K562 (cell line): ENCODE data around the gene FBXO28. TPM values are rescaled to one million over a fixed set of nuclear protein-coding genes. Genes with fewer than 3 reads are reported as not detected.

Source experiments
- CBX3 ChIP-seq, 2 experiments: IDR thresholded peaks; 1 replicate in 1 of 2; 2 replicates in 1 of 2; pipeline ENCODE4 v1.6.1; 2012; ENCODE audit warnings: inconsistent platforms in 2 of 2, low read length in 2 of 2, borderline replicate concordance in 1 of 2, control low read depth in 1 of 2
- CHD1 ChIP-seq: fragments of 200-600 bp; sonication (generic); IDR thresholded peaks from one replicate; pipeline ENCODE4 v1.6.1; 2012; ENCODE audit warnings: mild to moderate bottlenecking, moderate library complexity, low read length, inconsistent platforms
- EZH2 ChIP-seq: IDR thresholded peaks from 2 replicates; pipeline ENCODE4 v1.6.1; 2012; ENCODE audit warnings: low read depth, mild to moderate bottlenecking, inconsistent platforms, low read length, borderline replicate concordance
- LARP7 ChIP-seq: fragments of 450-650 bp; IDR thresholded peaks from 2 replicates; pipeline ENCODE4 v1.6.1; 2016
- MTA3 ChIP-seq: fragments of 450-650 bp; formaldehyde crosslinking; IDR thresholded peaks from 2 replicates; pipeline ENCODE4 v1.6.1; 2017; ENCODE audit warnings: mild to moderate bottlenecking, borderline replicate concordance
- PHTF2 ChIP-seq: fragments of 250-450 bp; sonication (Bioruptor Pico); IDR thresholded peaks from 2 replicates; pipeline ENCODE4 v1.5.0; 2021; ENCODE audit warnings: mild to moderate bottlenecking
- PRMT5 ChIP-seq: sonication (generic); formaldehyde crosslinking; IDR thresholded peaks from 2 replicates; pipeline ENCODE4 v1.5.0; 2020; ENCODE audit warnings: missing genetic modification reagents
- RFX5 ChIP-seq: IDR thresholded peaks from 2 replicates; pipeline ENCODE4 v1.6.1; 2011; ENCODE audit warnings: low read depth, mild to moderate bottlenecking, improper control_type of control experiment, low read length
- SMC3 ChIP-seq: conservative IDR thresholded peaks from 2 replicates; pipeline ENCODE4 v1.6.1; 2011; ENCODE audit warnings: low read depth, low read length, improper control_type of control experiment; ENCODE audit not compliant: insufficient read depth
- TEAD1 ChIP-seq, 2 experiments: fragments of 450-650 bp in 1 of 2; sonication (generic) in 1 of 2; formaldehyde crosslinking; IDR thresholded peaks; 2 replicates each; pipeline versions ENCODE4 v1.4.0 to v1.8.0; 2020 to 2022; ENCODE audit warnings: mild to moderate bottlenecking in 2 of 2, missing genetic modification reagents in 1 of 2
- TEAD4 ChIP-seq, 2 experiments: sonication (generic) in 1 of 2; formaldehyde crosslinking in 1 of 2; IDR thresholded peaks; 2 replicates each; pipeline versions ENCODE4 v1.6.1 to v1.8.0; 2012 to 2022; ENCODE audit warnings: borderline replicate concordance in 1 of 2, inconsistent platforms in 1 of 2, low read length in 1 of 2, mild to moderate bottlenecking in 1 of 2, missing genetic modification reagents in 1 of 2
- ZNF311 ChIP-seq: fragments of 250-450 bp; sonication (Bioruptor Pico); IDR thresholded peaks from 2 replicates; pipeline ENCODE4 v1.4.0; 2020; ENCODE audit warnings: mild to moderate bottlenecking, moderate library complexity
- ZNF589 ChIP-seq: fragments of 200-800 bp; sonication (Bioruptor generic); IDR thresholded peaks from 2 replicates; pipeline ENCODE4 v1.6.1; 2016; ENCODE audit warnings: low read depth, missing genetic modification characterization, missing compliant biosample characterization
- polyA plus RNA-seq, 8 experiments: library from polyadenylated mRNA; depleted of rRNA in 4 of 8; stranded (reverse) in 5 of 8; unstranded in 3 of 8; fragments of >200 nt; fragmentation: Nextera tagmentation in 2 of 8; fragmentation: Illumina TruSeq in 1 of 8; extraction: Ambion mirVana in 2 of 8; extraction: Trizol in 1 of 8; gene quantifications; 2 replicates each; pipeline versions ENCODE4 v1.2.1 to v1.2.3, GENCODE V29; 2011 to 2014; ENCODE audit warnings: inconsistent platforms in 1 of 8, missing spikeins in 1 of 8
- total RNA-seq, 7 experiments: library from RNA; depleted of rRNA in 6 of 7; stranded (reverse); fragments of >200 nt in 6 of 7; fragmentation: Illumina TruSeq in 2 of 7; extraction: Trizol in 2 of 7; gene quantifications; 2 replicates each; pipeline versions ENCODE4 v1.2.1 to v1.2.3, GENCODE V29; 2011 to 2021; ENCODE audit warnings: low replicate concordance in 1 of 7
- TF ChIP-seq, protein P1 (sequence below): fragments of 450-650 bp; IDR thresholded peaks from 2 replicates; pipeline ENCODE4 v1.7.1; 2018; ENCODE audit warnings: mild to moderate bottlenecking, low read depth; ENCODE audit not compliant: partially characterized antibody
- TF ChIP-seq, protein P2 (sequence below): conservative IDR thresholded peaks from 2 replicates; pipeline ENCODE4 v1.6.1; 2011; ENCODE audit warnings: low read depth, mild to moderate bottlenecking, low read length; ENCODE audit not compliant: control insufficient read depth
- TF ChIP-seq, protein P3 (sequence below): sonication (generic); formaldehyde crosslinking; IDR thresholded peaks from 2 replicates; pipeline ENCODE4 v1.8.0; 2022; ENCODE audit warnings: mild to moderate bottlenecking, missing genetic modification reagents
- TF ChIP-seq, protein P4 (sequence below): fragments of 250-450 bp; sonication (Bioruptor Pico); IDR thresholded peaks from 2 replicates; pipeline ENCODE4 v1.8.0; 2021; ENCODE audit warnings: borderline replicate concordance, mild to moderate bottlenecking, moderate library complexity; ENCODE audit not compliant: poor library complexity, severe bottlenecking
- TF ChIP-seq, protein P5 (sequence below): sonication (generic); formaldehyde crosslinking; IDR thresholded peaks from 2 replicates; pipeline ENCODE4 v1.8.0; 2022; ENCODE audit warnings: mild to moderate bottlenecking, missing genetic modification reagents
- TF ChIP-seq, protein P6 (sequence below): fragments of 250-450 bp; sonication (Bioruptor Pico); IDR thresholded peaks from 2 replicates; pipeline ENCODE4 v1.8.0; 2021; ENCODE audit warnings: moderate library complexity, mild to moderate bottlenecking, inconsistent platforms

FBXO28 gene
- total and polyA plus RNA-seq, 9 of the 15 experiments (the other 6 are each of a cell fraction or from before 2014, with no cell fraction given), result 4.1 to 34.8 (median 25.3) TPM

DNA sequence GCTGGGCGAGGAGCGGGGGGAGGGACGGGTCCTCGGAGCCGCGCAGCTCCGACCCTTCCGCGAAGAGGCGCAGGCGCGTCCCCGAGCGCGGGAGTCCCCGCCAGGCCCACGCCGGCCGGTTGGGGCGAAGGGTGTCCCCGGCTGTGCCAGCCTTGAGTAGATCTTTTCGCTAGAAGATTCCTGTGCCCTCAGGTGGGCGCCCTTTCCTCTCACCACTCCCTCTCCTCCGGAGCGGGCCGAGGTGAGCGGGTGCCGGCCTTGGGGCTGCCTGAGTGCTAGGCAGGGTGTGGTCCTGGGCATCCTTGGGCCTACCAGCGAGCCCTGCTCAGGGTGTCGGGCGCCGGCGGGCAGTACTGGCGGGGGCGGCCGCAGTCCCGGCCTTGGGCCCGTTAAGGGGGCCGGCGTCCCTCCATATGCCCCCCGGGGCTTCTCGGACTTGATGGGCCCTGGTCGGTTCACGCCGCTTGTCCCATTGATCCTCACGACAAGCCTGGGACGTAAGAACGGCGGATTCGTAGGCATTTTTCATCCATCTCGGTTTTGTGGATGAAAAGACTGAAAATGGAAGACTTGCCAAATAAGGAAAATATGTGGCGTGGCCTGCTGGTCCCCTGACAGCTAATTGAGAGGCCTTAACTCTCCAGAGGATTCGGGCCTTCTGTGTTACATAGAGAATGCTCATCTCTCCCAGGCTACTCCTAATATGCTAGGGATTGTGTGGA is 69.8 kb downstream of the FBXO28 start (continued):
- TF ChIP-seq, protein P1, sequence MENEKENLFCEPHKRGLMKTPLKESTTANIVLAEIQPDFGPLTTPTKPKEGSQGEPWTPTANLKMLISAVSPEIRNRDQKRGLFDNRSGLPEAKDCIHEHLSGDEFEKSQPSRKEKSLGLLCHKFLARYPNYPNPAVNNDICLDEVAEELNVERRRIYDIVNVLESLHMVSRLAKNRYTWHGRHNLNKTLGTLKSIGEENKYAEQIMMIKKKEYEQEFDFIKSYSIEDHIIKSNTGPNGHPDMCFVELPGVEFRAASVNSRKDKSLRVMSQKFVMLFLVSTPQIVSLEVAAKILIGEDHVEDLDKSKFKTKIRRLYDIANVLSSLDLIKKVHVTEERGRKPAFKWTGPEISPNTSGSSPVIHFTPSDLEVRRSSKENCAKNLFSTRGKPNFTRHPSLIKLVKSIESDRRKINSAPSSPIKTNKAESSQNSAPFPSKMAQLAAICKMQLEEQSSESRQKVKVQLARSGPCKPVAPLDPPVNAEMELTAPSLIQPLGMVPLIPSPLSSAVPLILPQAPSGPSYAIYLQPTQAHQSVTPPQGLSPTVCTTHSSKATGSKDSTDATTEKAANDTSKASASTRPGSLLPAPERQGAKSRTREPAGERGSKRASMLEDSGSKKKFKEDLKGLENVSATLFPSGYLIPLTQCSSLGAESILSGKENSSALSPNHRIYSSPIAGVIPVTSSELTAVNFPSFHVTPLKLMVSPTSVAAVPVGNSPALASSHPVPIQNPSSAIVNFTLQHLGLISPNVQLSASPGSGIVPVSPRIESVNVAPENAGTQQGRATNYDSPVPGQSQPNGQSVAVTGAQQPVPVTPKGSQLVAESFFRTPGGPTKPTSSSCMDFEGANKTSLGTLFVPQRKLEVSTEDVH, result peak; percentile 48
- peak; percentile 72 for TF ChIP-seq CHD1
- TF ChIP-seq ZNF589 (CRISPR knock-in tag), result peak; percentile 82; the same call in 1 of the 2 replicates
- TF ChIP-seq, protein P2, sequence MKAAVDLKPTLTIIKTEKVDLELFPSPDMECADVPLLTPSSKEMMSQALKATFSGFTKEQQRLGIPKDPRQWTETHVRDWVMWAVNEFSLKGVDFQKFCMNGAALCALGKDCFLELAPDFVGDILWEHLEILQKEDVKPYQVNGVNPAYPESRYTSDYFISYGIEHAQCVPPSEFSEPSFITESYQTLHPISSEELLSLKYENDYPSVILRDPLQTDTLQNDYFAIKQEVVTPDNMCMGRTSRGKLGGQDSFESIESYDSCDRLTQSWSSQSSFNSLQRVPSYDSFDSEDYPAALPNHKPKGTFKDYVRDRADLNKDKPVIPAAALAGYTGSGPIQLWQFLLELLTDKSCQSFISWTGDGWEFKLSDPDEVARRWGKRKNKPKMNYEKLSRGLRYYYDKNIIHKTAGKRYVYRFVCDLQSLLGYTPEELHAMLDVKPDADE, result 0 out of 2 replicates have a peak, but pooled peaks have one; percentile 32
- no peak for TF ChIP-seq EZH2
- no peak for TF ChIP-seq ZNF311 (CRISPR knock-in tag)
- TF ChIP-seq, protein P3, sequence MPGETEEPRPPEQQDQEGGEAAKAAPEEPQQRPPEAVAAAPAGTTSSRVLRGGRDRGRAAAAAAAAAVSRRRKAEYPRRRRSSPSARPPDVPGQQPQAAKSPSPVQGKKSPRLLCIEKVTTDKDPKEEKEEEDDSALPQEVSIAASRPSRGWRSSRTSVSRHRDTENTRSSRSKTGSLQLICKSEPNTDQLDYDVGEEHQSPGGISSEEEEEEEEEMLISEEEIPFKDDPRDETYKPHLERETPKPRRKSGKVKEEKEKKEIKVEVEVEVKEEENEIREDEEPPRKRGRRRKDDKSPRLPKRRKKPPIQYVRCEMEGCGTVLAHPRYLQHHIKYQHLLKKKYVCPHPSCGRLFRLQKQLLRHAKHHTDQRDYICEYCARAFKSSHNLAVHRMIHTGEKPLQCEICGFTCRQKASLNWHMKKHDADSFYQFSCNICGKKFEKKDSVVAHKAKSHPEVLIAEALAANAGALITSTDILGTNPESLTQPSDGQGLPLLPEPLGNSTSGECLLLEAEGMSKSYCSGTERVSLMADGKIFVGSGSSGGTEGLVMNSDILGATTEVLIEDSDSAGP (CRISPR knock-in tag), result no peak
- TF ChIP-seq LARP7, result no peak
- TF ChIP-seq, protein P4, sequence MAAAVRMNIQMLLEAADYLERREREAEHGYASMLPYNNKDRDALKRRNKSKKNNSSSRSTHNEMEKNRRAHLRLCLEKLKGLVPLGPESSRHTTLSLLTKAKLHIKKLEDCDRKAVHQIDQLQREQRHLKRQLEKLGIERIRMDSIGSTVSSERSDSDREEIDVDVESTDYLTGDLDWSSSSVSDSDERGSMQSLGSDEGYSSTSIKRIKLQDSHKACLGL (CRISPR knock-in tag), result no peak
- 0 out of 2 replicates have a peak, but pooled peaks have one; percentile 32 for TF ChIP-seq MTA3
- TF ChIP-seq RFX5, result no peak
- TF ChIP-seq SMC3, result no peak
- TF ChIP-seq, protein P5, sequence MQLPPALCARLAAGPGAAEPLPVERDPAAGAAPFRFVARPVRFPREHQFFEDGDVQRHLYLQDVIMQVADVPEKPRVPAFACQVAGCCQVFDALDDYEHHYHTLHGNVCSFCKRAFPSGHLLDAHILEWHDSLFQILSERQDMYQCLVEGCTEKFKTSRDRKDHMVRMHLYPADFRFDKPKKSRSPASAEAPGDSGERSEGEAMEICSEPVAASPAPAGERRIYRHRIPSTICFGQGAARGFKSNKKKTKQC (CRISPR knock-in tag), result peak; percentile 53; the same call in 1 of the 2 replicates
- TF ChIP-seq PHTF2 (CRISPR knock-in tag), result no peak
- 0 out of 4 replicates have a peak, but pooled peaks of 1 of the 2 experiments have one; percentile 25 for TF ChIP-seq TEAD1 (CRISPR knock-in tag; IDR thresholded peaks at IDR 0.05)
- TF ChIP-seq, protein P6, sequence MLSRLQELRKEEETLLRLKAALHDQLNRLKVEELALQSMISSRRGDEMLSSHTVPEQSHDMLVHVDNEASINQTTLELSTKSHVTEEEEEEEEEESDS, result no peak
- TF ChIP-seq CBX3 (IDR thresholded peaks at IDR 0.05; ENCODE audit: borderline replicate concordance in 1 of 2, low read length in 2 of 2), result 0 out of 3 replicates have a peak, but pooled peaks of 1 of the 2 experiments have one; percentile 3
- 0 out of 2 replicates have a peak, but pooled peaks have one; percentile 72 for TF ChIP-seq PRMT5 (CRISPR knock-in tag)
- no peak for TF ChIP-seq TEAD4 (IDR thresholded peaks at IDR 0.05; ENCODE audit: low read length)
- TF ChIP-seq TEAD4 (CRISPR knock-in tag; IDR thresholded peaks at IDR 0.05; ENCODE audit: borderline replicate concordance), result peak; percentile 1; the same call in 1 of the 2 replicates
